OCI-LY3 (cell line): ENCODE measurements around the gene SELENON.

ENCODE experiments used
- CTCF ChIP-seq: fragments of 200-600, 300-600 bp; sonication (generic); IDR thresholded peaks from 2 replicates; pipeline ENCODE4 v1.5.1; 2014; ENCODE audit warnings: antibody characterized with exemption, low read length, low read depth
- EZH2phosphoT487 ChIP-seq: fragments of 200-600 bp; shearing (Covaris generic); IDR thresholded peaks from 2 replicates; pipeline ENCODE4 v1.6.1; 2018; ENCODE audit warnings: antibody characterized with exemption, mixed run types, low read depth

DNA sequence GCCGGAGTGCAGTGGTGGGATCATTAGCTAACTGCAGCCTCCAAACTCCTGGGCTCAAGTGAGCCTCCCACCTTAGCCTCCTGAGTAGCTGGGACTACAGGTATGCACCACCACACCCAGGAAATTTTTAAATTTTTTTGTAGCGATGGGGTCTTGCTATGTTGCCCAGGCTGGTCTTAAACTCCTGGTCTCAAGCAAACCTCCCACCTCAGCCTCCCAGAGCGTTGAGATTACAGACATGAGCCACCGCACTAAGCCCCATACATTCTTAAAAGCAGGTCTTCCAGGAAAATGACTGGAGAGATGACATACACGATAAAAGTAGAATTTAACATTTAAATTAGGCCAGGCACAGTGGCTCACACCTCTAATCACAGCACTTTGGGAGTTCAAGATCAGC lies 33.2 kb downstream of the SELENON start:
- no peak for TF ChIP-seq CTCF
- TF ChIP-seq EZH2phosphoT487 = no peak
